Left lung (tissue), 10 donors: ENCODE results near the gene SDCCAG8. TPM values are rescaled to one million over a fixed set of nuclear protein-coding genes. Genes with fewer than 3 reads are reported as not detected.

Experiments used
- ATAC-seq: fragments of 200-7000 bp; cut with Tn5 transposase; one replicate; pipeline ENCODE4 v1.9.1; 2020; ENCODE audit warnings: moderate library complexity
- DNase-seq, 4 donors: peaks; one replicate each; pipeline ENCODE4 v3.0.0-alpha.2; 2013 to 2020
- H3K27ac ChIP-seq, 2 donors: fragments of 200-600 bp; sonication (generic) in 1 of 2; one replicate each; pipeline versions ENCODE4 v1.5.0 to v1.8.0; 2020 to 2021
- H3K27me3 ChIP-seq, 2 donors: fragments of 200-600 bp; sonication (generic) in 1 of 2; one replicate each; pipeline versions ENCODE4 v1.5.0 to v1.8.0; 2020 to 2021
- H3K36me3 ChIP-seq, 2 donors: fragments of 200-600 bp; sonication (generic) in 1 of 2; one replicate each; pipeline versions ENCODE4 v1.5.0 to v1.8.0; 2020 to 2021
- H3K4me1 ChIP-seq, 2 donors: fragments of 200-600 bp; one replicate each; pipeline ENCODE4 v1.8.0; 2021
- H3K4me3 ChIP-seq, 2 donors: fragments of 200-600 bp; sonication (generic) in 1 of 2; one replicate each; pipeline versions ENCODE4 v1.5.0 to v1.8.0; 2020 to 2021; ENCODE audit warnings: mild to moderate bottlenecking in 1 of 2
- H3K9me3 ChIP-seq, 2 donors: fragments of 200-600 bp; sonication (generic) in 1 of 2; one replicate each; pipeline versions ENCODE4 v1.5.0 to v1.8.0; 2020 to 2021
- intact Hi-C, 2 donors: fragments of 100-400 bp; cut with DNase I; formaldehyde crosslinking; loops; one replicate each; pipeline versions ENCODE4 v1.11.2 to v1.14.2; 2022
- polyA plus RNA-seq, 6 donors: library from polyadenylated mRNA; unstranded; fragments of 120-200 nt; gene quantifications; one replicate each; pipeline ENCODE4 v1.2.1, GENCODE V29; 2013; ENCODE audit not compliant: insufficient read length in 6 of 6
- total RNA-seq, 2 donors: library from RNA; stranded (reverse); fragmentation: NEBNext Ultra II Directional; extraction: Animal tissue kit (Norgen Biotek cat#: 25700); gene quantifications; one replicate each; pipeline ENCODE4 v1.2.1, GENCODE V29; 2021
- TF ChIP-seq, protein P1 (sequence below), 2 donors: fragments of 200-600 bp; sonication (generic) in 1 of 2; IDR thresholded peaks; one replicate each; pipeline versions ENCODE4 v1.5.0 to v1.8.0; 2021; ENCODE audit warnings: antibody characterized with exemption in 2 of 2
- donor health status: DM: no; HTN: yes; CAD: no.
- donor health status: DM: no; HTN: no; CAD: no.

SDCCAG8 gene
- total and polyA plus RNA-seq, 8 donors: 36.6 to 83.7 (median 44.6) TPM

DNA sequence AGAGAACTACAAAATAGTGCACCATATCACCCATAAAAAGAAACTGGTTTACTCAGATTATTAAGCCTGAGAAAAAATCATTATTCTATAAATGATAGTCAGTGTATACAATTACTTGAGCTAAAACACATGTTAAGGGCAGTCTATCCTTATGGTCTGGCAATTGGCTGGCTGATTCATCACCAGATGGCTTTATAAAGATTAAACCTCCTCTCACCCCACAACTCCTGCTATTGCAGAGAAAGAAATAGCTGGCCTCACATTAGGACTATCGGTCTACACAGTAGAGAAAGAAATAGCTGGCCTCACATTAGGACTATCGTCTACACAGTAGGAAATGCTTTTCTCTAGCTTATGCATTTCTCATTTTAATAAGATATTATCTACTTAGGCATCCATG lies 21.9 kb upstream of the SDCCAG8 start:
- H3K27ac ChIP-seq: no peak overlapping the region
- no peak overlapping the region for H3K4me3 ChIP-seq
- ATAC-seq (no peak), DNase-seq (no peak)
- H3K9me3 ChIP-seq: peaks cover 5 to 37% of the 10 kb centered on the region in 2 donors
- TF ChIP-seq, protein P1, sequence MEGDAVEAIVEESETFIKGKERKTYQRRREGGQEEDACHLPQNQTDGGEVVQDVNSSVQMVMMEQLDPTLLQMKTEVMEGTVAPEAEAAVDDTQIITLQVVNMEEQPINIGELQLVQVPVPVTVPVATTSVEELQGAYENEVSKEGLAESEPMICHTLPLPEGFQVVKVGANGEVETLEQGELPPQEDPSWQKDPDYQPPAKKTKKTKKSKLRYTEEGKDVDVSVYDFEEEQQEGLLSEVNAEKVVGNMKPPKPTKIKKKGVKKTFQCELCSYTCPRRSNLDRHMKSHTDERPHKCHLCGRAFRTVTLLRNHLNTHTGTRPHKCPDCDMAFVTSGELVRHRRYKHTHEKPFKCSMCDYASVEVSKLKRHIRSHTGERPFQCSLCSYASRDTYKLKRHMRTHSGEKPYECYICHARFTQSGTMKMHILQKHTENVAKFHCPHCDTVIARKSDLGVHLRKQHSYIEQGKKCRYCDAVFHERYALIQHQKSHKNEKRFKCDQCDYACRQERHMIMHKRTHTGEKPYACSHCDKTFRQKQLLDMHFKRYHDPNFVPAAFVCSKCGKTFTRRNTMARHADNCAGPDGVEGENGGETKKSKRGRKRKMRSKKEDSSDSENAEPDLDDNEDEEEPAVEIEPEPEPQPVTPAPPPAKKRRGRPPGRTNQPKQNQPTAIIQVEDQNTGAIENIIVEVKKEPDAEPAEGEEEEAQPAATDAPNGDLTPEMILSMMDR (IDR thresholded peaks at IDR 0.05): no peak
- H3K4me1 ChIP-seq: peaks cover 6 to 17% of the 10 kb centered on the region in 2 donors
- intact Hi-C loops: no loop called here
- H3K27me3 ChIP-seq: no peaks in the 10 kb centered on the region
- H3K36me3 ChIP-seq: peaks cover 0 to 21% of the 10 kb centered on the region in 2 donors

- H3K27me3 ChIP-seq: no peaks in the 10 kb centered on the region
- H3K36me3 ChIP-seq: peaks cover 0 to 23% of the 10 kb centered on the region in 2 donors
- H3K27ac ChIP-seq: no peak overlapping the region
- H3K4me3 ChIP-seq: no peak overlapping the region
- peaks cover 5 to 26% of the 10 kb centered on the region in 2 donors for H3K9me3 ChIP-seq
- no peak for DNase-seq
- ATAC-seq: peak; percentile 26
- intact Hi-C loops: no loop called here
- H3K4me1 ChIP-seq: peaks cover 6 to 21% of the 10 kb centered on the region in 2 donors
- TF ChIP-seq, protein P1 (IDR thresholded peaks at IDR 0.05): no peak
These were observed 20.7 kb upstream of the SDCCAG8 start for GRCh38 chr1:243234978-243235647.

GRCh38 chr1:243236604-243237252 lies 19.1 kb upstream of the SDCCAG8 start:
- H3K27ac ChIP-seq: no peak overlapping the region
- TF ChIP-seq, protein P1 (IDR thresholded peaks at IDR 0.05): no peak
- peaks cover 6 to 21% of the 10 kb centered on the region in 2 donors for H3K4me1 ChIP-seq
- DNase-seq: no peak
- H3K27me3 ChIP-seq: no peaks in the 10 kb centered on the region
- intact Hi-C loops: no loop called here
- H3K36me3 ChIP-seq: peaks cover 0 to 29% of the 10 kb centered on the region in 2 donors
- ATAC-seq: no peak
- peaks cover 0 to 9% of the 10 kb centered on the region in 2 donors for H3K9me3 ChIP-seq
- no peak overlapping the region for H3K4me3 ChIP-seq

- peaks cover 0 to 54% of the 10 kb centered on the region in 2 donors for H3K4me1 ChIP-seq
- TF ChIP-seq, protein P1 (IDR thresholded peaks at IDR 0.05): no peak
- intact Hi-C loops: no loop called here
- DNase-seq (no peak), ATAC-seq (no peak)
- no peak overlapping the region for H3K4me3 ChIP-seq
- no peaks in the 10 kb centered on the region for H3K9me3 ChIP-seq
- H3K27ac ChIP-seq: peak overlapping the region in 1 of 2 donors; percentile 61
- H3K36me3 ChIP-seq: peaks cover 0 to 12% of the 10 kb centered on the region in 2 donors
- H3K27me3 ChIP-seq: no peaks in the 10 kb centered on the region
These were observed 11.4 kb upstream of the SDCCAG8 start for GRCh38 chr1:243244432-243244841.

DNA sequence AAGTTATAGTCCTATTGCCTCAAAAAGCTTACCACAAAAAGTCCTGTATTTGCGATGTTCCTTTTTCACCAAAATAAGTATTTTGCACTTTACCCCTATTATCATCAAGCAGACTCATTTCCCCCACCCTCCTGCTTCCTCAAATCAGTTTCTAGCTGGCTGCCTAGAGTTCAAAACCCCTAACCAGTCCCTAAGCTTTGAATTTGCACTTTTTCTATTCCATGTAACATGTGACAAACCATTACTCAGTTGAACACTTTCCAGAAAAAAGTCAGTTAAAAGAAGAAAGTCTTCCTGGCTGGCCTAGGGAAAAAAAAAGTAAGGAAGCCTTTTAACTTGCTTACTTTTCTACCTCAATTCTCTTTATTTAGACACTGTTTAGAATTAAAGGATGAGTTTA lies 8.9 kb upstream of the SDCCAG8 start:
- TF ChIP-seq, protein P1 (IDR thresholded peaks at IDR 0.05): no peak
- peak overlapping the region; percentile 16 to 67 for H3K27ac ChIP-seq

More for the DNA sequence above, 8.9 kb upstream of the SDCCAG8 start:
- no peaks in the 10 kb centered on the region for H3K9me3 ChIP-seq
- intact Hi-C loops: no loop called here
- ATAC-seq (peak; percentile 76), DNase-seq (no peak)
- no peak overlapping the region for H3K4me3 ChIP-seq
- H3K27me3 ChIP-seq: no peaks in the 10 kb centered on the region
- H3K4me1 ChIP-seq: peaks cover 0 to 62% of the 10 kb centered on the region in 2 donors
- H3K36me3 ChIP-seq: no peaks in the 10 kb centered on the region
